ENCODE data around the gene PRDM16.

The PRDM16 gene

DNA sequence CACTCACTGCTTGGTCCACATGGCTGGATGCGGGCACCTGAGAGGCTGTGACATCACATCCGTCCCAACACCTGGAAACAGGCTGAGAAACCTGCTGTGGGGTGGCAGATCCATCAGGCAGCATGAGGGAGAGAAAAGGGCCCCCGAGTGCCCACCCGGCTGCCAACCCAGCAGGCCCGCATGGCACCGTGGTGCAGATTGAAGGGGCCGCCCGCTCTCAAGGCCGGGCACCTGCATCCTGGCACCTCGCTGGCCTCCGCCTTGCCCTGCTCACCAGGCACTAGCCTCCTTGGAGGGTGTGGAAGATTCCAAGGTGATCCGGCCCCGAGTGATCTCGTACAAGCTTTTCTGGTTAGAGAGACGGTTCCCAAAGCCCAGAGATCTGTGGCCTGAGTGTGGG is 110.5 kb downstream of the PRDM16 start:
- no peak for DNase-seq (ENCODE audit: low read depth in 1 of 2, low spot score in 1 of 2)

- no peak for DNase-seq (ENCODE audit: low read depth in 1 of 2, low spot score in 1 of 2)
Observed at GRCh38 chr1:3180915-3181314, 111.9 kb downstream of the PRDM16 start.

DNA sequence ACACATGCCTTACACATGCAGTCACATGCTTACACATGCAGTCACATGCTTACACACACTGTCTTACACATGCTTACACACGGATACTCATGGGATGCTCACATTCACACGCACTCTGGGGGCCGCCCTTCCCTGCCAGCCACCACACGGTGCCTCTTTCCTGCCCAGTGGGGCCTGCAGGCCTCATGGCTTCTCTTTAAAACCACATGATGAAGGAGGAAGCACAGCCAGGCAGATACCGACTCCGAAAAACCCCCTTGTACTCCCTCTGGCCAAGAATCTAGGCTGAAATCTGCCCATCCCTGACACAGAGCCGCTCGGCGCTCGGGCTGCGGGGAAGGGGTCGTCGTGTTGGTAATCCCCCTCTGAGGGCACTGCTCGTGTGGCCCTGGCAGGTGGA is 113.0 kb downstream of the PRDM16 start:
- no peak for DNase-seq (ENCODE audit: low read depth in 1 of 2, low spot score in 1 of 2)

DNA sequence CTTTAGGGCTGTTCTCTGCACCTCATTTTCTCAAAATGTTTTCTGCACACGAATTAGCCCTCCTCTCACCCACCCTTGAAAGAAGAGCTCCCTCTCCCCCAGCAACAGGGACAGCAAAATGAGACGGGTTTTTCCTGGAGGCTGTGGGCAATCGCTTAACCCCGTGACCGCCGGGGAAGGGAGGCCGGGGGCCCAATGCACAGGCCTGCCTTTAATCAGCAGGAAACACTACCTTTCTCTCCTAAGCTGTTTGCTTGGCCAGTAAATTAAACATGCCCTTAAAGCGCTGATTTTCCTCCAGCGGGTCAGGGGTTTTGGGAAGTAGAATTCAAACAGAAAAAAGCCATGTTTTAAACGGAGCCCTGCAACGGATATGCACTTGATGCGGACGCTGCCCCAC is 114.4 kb downstream of the PRDM16 start:
- no peak for DNase-seq (ENCODE audit: low read depth in 1 of 2, low spot score in 1 of 2)

- no peak for DNase-seq (ENCODE audit: low read depth in 1 of 2, low spot score in 1 of 2)
Observed at GRCh38 chr1:3183813-3184212, 114.8 kb downstream of the PRDM16 start.

GRCh38 chr1:3184666-3185065 is 115.7 kb downstream of the PRDM16 start:
- DNase-seq (ENCODE audit: low read depth in 1 of 2, low spot score in 1 of 2), result no peak

DNA sequence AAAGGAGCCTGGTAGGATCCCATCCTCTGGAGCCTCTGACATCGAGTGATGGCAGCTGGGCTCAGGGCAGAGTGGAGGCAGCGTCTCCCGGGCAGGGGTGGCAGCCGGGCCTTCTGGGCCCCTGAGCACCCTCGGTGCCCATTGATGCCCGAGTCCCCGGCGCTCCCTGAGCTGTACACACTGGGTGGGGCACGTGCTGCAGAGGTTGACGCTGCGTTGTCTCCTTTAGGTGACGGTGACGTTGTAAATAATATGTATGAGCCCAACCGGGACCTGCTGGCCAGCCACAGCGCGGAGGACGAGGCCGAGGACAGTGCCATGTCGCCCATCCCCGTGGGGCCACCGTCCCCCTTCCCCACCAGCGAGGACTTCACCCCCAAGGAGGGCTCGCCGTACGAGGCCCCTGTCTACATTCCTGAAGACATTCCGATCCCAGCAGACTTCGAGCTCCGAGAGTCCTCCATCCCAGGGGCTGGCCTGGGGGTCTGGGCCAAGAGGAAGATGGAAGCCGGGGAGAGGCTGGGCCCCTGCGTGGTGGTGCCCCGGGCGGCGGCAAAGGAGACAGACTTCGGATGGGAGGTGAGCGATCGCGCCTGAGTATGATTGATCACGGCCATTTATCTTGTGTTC is 117.0 kb downstream of the PRDM16 start:
- DNase-seq (ENCODE audit: low read depth in 1 of 2, low spot score in 1 of 2), result no peak

DNA sequence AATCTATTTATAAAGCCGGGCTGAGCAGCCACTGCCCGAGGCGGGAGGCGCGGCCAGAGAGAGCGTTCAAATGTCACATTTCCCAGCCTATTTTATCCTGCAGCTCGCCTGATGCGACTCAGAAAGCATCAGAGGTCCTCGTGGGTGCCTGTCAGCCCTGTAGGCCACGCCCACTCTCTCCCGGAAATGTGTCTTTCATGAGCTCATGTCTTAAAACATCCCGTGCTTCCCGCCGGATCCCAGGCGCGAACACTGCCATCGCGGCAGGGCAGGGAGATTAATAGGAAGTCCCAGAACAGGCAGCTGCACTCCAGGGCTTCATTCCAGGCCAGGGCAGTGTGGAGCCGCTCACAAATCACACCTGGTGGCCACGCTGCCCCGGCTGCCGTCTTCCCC is 117.5 kb downstream of the PRDM16 start:
- no peak for DNase-seq (ENCODE audit: low read depth in 1 of 2, low spot score in 1 of 2)

DNA sequence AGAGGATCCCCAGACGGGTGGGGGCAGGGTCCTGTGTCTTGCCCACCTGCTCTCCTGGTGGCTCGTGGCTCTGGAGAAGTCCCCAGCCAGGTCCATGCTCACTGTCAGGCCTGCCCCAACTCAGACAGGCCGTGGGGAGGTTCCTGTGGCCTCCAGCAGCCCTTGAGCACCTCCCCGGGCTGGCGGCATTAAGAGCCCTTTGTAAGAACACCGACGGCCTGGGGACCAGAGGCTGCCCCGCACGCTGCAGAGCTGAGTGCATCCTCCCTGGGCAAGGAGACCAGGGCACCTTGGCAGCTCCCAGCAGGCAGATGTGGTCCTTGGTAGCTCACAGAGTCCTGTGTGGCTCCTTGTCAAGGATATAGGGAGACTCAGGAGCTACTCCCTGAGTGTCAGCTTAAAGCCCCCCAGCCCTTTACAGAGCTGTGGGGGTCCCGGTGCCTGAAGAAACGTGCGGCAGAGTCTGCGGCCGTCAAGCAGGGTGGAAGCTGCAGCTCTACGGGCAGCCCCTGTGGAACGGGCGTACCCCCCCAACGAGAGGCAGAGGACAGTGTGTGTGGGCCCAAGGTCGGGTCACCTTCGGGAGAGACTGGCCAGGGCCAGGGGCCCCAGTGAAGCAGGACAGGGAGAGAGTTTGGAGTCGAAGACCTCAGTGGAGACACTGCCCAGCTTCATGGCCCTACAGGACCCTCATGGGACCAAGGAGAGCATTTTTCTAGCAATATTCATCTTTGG is 118.6 kb downstream of the PRDM16 start:
- no peak for DNase-seq (ENCODE audit: low read depth in 1 of 2, low spot score in 1 of 2)

DNA sequence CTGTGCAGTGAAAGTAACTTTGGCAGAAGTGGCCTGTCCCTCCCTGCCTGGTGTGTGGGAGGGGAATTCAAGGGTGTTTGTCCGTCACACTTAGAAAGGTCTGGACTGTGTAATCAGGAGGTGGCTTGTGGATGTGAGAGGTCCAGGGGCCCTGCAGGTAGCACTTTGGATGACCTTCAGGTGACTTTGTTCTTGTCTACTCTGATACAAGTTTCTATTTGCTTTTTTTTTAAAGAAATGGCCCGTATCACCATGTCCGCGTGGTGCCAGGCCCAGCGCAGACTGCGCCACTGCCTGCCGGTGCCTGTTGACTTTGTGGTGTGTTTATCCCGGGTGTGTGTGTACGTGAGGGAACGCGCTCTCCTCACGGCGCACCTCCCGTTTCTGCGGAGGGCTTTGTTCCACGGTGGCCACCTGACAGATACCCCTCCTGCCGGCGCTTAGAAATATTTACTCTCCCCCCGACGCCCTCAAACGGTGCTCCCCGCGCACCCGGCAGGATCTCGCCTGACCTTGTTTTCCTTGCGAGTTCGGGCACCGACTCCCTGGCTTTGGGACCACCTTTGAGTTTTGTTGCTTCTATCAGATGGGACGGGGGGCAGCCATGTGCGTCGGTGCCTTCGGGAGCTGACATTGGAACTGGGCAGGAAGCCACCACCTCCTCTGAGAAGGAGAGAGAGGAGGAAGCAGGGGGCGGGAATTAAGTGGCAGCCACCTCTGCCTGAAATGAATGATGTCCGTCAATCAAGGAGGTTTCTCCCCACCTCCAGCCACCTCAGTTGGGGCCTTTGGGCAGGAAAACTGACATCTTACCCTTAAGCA is 119.4 kb downstream of the PRDM16 start:
- DNase-seq (ENCODE audit: low read depth in 1 of 2, low spot score in 1 of 2), result no peak

DNA sequence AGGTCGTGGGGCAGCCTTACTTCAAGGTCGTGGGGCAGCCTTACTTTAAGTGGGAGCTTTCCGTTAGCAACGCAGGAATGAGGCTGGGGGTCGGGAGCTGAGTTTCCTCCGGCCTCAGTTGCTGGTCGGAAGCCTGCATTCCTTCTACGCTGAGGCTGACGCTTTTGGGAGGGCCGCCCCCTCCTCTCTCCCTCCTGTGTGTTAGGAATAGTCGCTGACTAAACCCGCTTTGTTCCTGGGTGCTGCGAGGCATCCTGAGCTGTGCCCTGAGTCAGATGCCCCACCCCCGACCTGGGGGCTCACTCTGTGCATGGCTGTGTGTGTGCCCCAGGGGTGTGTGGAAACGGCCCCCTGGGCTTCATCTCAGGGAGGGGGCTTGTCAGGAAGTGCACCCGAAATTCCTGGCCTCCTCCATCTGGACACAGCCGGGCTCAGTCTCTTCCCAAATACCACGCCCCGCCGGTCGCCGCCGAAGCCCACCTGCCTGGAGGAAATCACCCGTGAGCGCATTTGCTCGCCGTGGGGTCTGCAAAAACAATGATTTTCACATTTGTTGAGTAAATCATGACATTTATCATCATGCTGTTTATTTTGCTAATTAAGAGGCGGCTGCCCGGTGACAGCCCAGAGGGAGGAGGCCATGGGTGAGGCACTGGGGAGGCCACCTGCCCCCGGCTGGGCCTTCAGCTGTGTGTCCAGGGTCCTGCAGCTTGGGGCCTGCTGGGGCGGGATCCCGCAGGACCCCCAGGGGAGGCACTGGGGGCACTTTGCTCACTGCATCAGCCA is 121.4 kb downstream of the PRDM16 start:
- DNase-seq (ENCODE audit: low read depth in 1 of 2, low spot score in 1 of 2), result no peak

DNA sequence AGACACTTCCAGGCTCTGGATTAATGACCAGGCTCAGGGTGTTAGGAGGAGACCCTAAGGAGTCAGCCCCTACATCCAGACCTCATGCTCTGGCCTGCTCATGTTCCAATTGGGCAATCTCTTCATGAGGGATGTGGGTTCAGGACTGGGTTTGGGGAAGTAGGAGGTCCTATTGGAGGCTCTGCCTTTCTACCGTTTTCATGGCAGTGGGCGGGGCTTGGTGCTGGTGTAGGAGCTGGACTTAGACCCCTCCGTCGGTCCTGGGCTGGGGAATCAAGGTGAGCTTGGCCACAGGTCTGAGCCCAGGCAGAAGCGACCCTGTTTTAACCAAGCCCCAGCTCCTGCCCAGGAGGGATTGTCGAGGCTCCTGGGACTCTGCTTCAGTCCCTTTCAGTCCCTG is 123.4 kb downstream of the PRDM16 start:
- DNase-seq (ENCODE audit: low read depth in 1 of 2, low spot score in 1 of 2), result no peak

GRCh38 chr1:3192825-3193224 is 123.8 kb downstream of the PRDM16 start:
- no peak for DNase-seq (ENCODE audit: low read depth in 1 of 2, low spot score in 1 of 2)

GRCh38 chr1:3193811-3194210 is 124.8 kb downstream of the PRDM16 start:
- DNase-seq (ENCODE audit: low read depth in 1 of 2, low spot score in 1 of 2), result no peak

- DNase-seq (ENCODE audit: low read depth in 1 of 2, low spot score in 1 of 2), result no peak
Observed at GRCh38 chr1:3194760-3195479, 125.9 kb downstream of the PRDM16 start.

GRCh38 chr1:3195480-3195815 is 126.4 kb downstream of the PRDM16 start:
- no peak for DNase-seq (ENCODE audit: low read depth in 1 of 2, low spot score in 1 of 2)

GRCh38 chr1:3195966-3196515 is 127.0 kb downstream of the PRDM16 start:
- no peak for DNase-seq (ENCODE audit: low read depth in 1 of 2, low spot score in 1 of 2)

DNA sequence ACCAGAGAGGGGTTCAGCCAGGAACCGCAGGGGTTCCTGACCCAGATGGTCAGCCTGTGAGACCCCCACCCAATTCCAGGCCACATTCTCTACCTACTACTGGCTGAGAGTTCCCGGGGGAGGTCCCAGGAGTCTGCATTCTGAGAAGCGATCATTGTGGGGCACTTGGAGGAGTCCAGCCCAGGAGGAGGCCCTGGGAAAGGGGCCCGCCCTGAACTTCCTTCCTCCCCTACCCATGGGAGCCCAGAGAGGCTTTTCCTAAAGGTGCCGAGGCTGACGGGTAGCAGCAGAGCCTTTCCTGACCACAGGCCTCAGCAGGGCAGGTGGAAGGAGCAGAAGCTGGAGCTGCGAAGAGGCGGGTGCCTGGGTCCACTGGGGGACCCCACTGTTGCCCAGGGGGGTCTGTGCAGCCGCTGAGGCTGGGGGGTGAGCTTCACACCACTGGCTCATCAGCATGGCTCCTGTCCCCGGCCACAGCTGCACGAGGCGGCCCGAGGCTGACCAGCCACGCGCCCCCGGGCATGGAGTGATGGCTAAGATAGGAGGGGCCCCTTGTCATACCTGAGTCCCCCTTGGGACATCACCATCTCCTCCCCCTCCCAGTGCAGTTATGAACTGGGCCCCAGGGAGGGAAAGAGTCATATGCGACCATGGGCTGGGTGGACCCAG is 127.7 kb downstream of the PRDM16 start:
- DNase-seq (ENCODE audit: low read depth in 1 of 2, low spot score in 1 of 2), result no peak

DNA sequence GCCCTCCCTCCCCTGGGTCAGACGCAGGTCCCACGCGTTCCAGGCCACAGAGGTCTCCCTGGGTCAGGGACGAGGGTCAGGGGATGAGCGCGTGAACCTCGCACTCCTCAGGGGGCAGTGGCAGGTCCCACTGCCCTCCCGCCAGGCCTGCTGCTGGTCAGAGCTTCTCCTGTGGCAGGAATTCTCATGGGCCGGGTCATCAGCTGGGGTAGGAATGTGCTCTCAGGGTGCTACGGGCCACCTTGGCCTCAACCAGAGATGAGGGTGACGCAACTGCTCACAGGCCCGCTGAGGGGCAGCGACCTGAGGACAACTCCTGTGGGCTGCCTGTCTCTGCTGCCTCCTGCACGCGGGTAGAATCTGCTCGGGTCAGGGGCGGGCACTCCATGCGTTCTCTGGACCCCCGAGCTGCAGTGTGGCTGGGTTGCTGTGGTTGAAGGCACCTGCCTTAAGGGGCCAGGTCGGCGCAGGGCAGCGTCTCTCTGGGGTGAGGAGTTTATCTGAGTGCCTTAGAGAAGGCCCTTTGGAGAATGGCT is 128.8 kb downstream of the PRDM16 start:
- no peak for DNase-seq (ENCODE audit: low read depth in 1 of 2, low spot score in 1 of 2)
